Mucosa of descending colon (tissue), 3 donors: ENCODE data around the gene ATP8B4. TPM values are rescaled to one million over a fixed set of nuclear protein-coding genes. Genes with fewer than 3 reads are reported as not detected.

ENCODE experiments used
- ATAC-seq: fragments of 200-7000 bp; cut with Tn5 transposase; one replicate; pipeline ENCODE4 v1.9.1; 2020; ENCODE audit warnings: mild to moderate bottlenecking, moderate library complexity
- DNase-seq, 3 donors: peaks; one replicate each; pipeline ENCODE4 v3.0.0-alpha.2; 2020
- H3K36me3 ChIP-seq: fragments of 200-600 bp; one replicate; pipeline ENCODE4 v1.8.0; 2021; ENCODE audit warnings: low read depth, mild to moderate bottlenecking
- H3K4me1 ChIP-seq: fragments of 200-600 bp; one replicate; pipeline ENCODE4 v1.8.0; 2021; ENCODE audit warnings: low read depth, mild to moderate bottlenecking
- H3K4me3 ChIP-seq: fragments of 200-600 bp; one replicate; pipeline ENCODE4 v1.8.0; 2021; ENCODE audit warnings: mild to moderate bottlenecking
- H3K9me3 ChIP-seq: fragments of 200-600 bp; one replicate; pipeline ENCODE4 v1.8.0; 2021; ENCODE audit warnings: mild to moderate bottlenecking
- CTCF ChIP-seq: fragments of 200-600 bp; IDR thresholded peaks from one replicate; pipeline ENCODE4 v1.8.0; 2022; ENCODE audit warnings: antibody characterized with exemption, mild to moderate bottlenecking
- intact Hi-C, 2 donors: fragments of 100-400 bp; cut with DNase I in 1 of 2; cut with micrococcal nuclease in 1 of 2; formaldehyde crosslinking; loops; one replicate each; pipeline versions ENCODE4 v1.11.0 to v1.11.1; 2022; cut with DNase I, micrococcal nuclease
- total RNA-seq, 3 donors: library from RNA; stranded (reverse); fragmentation: NEBNext Ultra II Directional in 2 of 3; extraction: Animal tissue kit (Norgen Biotek cat#: 25700) in 2 of 3; gene quantifications; one replicate each; pipeline versions ENCODE4 v1.2.1 to v1.2.4, GENCODE V29; 2021 to 2023
- donor health status: DM: no; HTN: no; CAD: no; lungs with moderate emphysema.
- donor health status: DM: no; HTN: no; CAD: no.
- donor health status: DM: no; HTN: yes; CAD: no.

Gene ATP8B4
- total RNA-seq, 3 donors from 2014 or later: 4.7 to 8.9 (median 7.4) TPM

GRCh38 chr15:49926740-49927139 is 192.3 kb downstream of the ATP8B4 start:
- Histone ChIP-seq H3K4me3 (no peak overlapping the region), H3K9me3 (no peaks in the 10 kb centered on the region), H3K4me1 (no peaks in the 10 kb centered on the region), H3K36me3 (no peaks in the 10 kb centered on the region)
- intact Hi-C loops: no loop called here
- ATAC-seq: no peak
- no peak for TF ChIP-seq CTCF
- no peak for DNase-seq

GRCh38 chr15:49923671-49924070 is 195.4 kb downstream of the ATP8B4 start:
- TF ChIP-seq CTCF: no peak
- H3K36me3 ChIP-seq: no peaks in the 10 kb centered on the region
- DNase-seq (no peak), ATAC-seq (no peak)
- H3K4me1 ChIP-seq: no peaks in the 10 kb centered on the region
- intact Hi-C loops: no loop called here
- no peak overlapping the region for H3K4me3 ChIP-seq
- H3K9me3 ChIP-seq: no peaks in the 10 kb centered on the region

GRCh38 chr15:49919034-49919433 is 200.0 kb downstream of the ATP8B4 start:
- H3K4me1 ChIP-seq: no peaks in the 10 kb centered on the region
- H3K4me3 ChIP-seq: no peak overlapping the region
- no peaks in the 10 kb centered on the region for H3K9me3 ChIP-seq
- no peak for DNase-seq
- no peaks in the 10 kb centered on the region for H3K36me3 ChIP-seq
- intact Hi-C loops: no loop called here
- no peak for TF ChIP-seq CTCF
- ATAC-seq: no peak

- no peak for TF ChIP-seq CTCF
- H3K4me3 ChIP-seq: no peak overlapping the region
- DNase-seq: no peak
These were observed 200.9 kb downstream of the ATP8B4 start for GRCh38 chr15:49918121-49918520.

GRCh38 chr15:49916998-49917397 is 202.0 kb downstream of the ATP8B4 start:
- DNase-seq: no peak
- no peak for ATAC-seq
- Histone ChIP-seq H3K9me3 (no peaks in the 10 kb centered on the region), H3K4me3 (no peak overlapping the region), H3K4me1 (no peaks in the 10 kb centered on the region), H3K36me3 (no peaks in the 10 kb centered on the region)
- intact Hi-C loops: no loop called here
- TF ChIP-seq CTCF: no peak

More at GRCh38 chr15:49918121-49918520, 200.9 kb downstream of the ATP8B4 start:
- no peak for ATAC-seq
- intact Hi-C loops: no loop called here
- Histone ChIP-seq H3K4me1 (no peaks in the 10 kb centered on the region), H3K9me3 (no peaks in the 10 kb centered on the region), H3K36me3 (no peaks in the 10 kb centered on the region)

- H3K36me3 ChIP-seq: no peaks in the 10 kb centered on the region
- no peak for TF ChIP-seq CTCF
- no peak for ATAC-seq
- DNase-seq: no peak
- H3K4me1 ChIP-seq: no peaks in the 10 kb centered on the region
- H3K9me3 ChIP-seq: no peaks in the 10 kb centered on the region
- intact Hi-C loops: no loop called here
- H3K4me3 ChIP-seq: no peak overlapping the region
These were observed 203.2 kb downstream of the ATP8B4 start for GRCh38 chr15:49915822-49916221.
